Naive thymus-derived CD4-positive, alpha-beta T cell (primary cell): Measurements from ENCODE around the gene WHAMM. TPM values are rescaled to one million over a fixed set of nuclear protein-coding genes. Genes with fewer than 3 reads are reported as not detected.
"Not testable (repeated sequence)": the region's sequence is repeated elsewhere in the genome, so short reads cannot be mapped to it uniquely, and the experiment has no call there.

Experiments
- ATAC-seq: fragments of 150-1000 bp; cut with Tn5 transposase; 2 replicates; pipeline ENCODE4 v1.10.0; 2021; ENCODE audit warnings: mild to moderate bottlenecking, moderate library complexity
- CTCF ChIA-PET: fragments of 350-600 bp; sonication (Branson Sonifier 250); formaldehyde crosslinking; loops from one replicate; lab custom pipeline; 2021; ENCODE audit warnings: antibody characterized with exemption; lab: Charles Lee
- POLR2A ChIA-PET: fragments of 350-600 bp; sonication (Branson Sonifier 250); formaldehyde crosslinking; loops from one replicate; lab custom pipeline; 2021; ENCODE audit warnings: antibody characterized with exemption, inconsistent platforms; lab: Charles Lee
- DNase-seq, 9 donors: peaks; one replicate each; pipeline versions ENCODE4 v3.0.0 to v3.0.0-alpha.2; 2020 to 2022; ENCODE audit warnings: mixed read lengths in 1 of 9
- H3K27ac ChIP-seq: one replicate; pipeline ENCODE4 v1.7.0; 2013; ENCODE audit warnings: mild to moderate bottlenecking, low read depth, low read length, moderate library complexity
- H3K27me3 ChIP-seq, 2 donors: one replicate each; pipeline ENCODE4 v1.7.0; 2013; ENCODE audit warnings: low read length in 2 of 2, mild to moderate bottlenecking in 2 of 2, moderate library complexity in 2 of 2; ENCODE audit not compliant: control insufficient read depth in 2 of 2, insufficient read depth in 2 of 2
- H3K36me3 ChIP-seq, 3 experiments: 1 replicate in 2 of 3; 2 replicates in 1 of 3; pipeline ENCODE4 v1.7.0; 2013; ENCODE audit warnings: low read length in 3 of 3, mild to moderate bottlenecking in 3 of 3, moderate library complexity in 1 of 3; ENCODE audit not compliant: insufficient read depth in 3 of 3, control insufficient read depth in 2 of 3
- H3K4me1 ChIP-seq, 2 donors: one replicate each; pipeline ENCODE4 v1.7.0; 2013; ENCODE audit warnings: low read length in 2 of 2, mild to moderate bottlenecking in 2 of 2, moderate library complexity in 1 of 2; ENCODE audit not compliant: control insufficient read depth in 2 of 2, insufficient read depth in 2 of 2
- H3K4me3 ChIP-seq: 2 replicates; pipeline ENCODE4 v1.7.0; 2013; ENCODE audit warnings: mild to moderate bottlenecking, low read length
- H3K9me3 ChIP-seq, 3 experiments: 1 replicate in 2 of 3; 2 replicates in 1 of 3; pipeline ENCODE4 v1.7.0; 2013; ENCODE audit warnings: low read length in 3 of 3; ENCODE audit not compliant: control insufficient read depth in 2 of 3
- H3K27ac Mint-ChIP-seq, 9 donors: one replicate each; pipeline ENCODE4 v1.8.0; 2020 to 2022; ENCODE audit warnings: mixed read lengths in 9 of 9, mild to moderate bottlenecking in 8 of 9, moderate library complexity in 5 of 9, inconsistent platforms in 2 of 9
- H3K27me3 Mint-ChIP-seq, 5 donors: one replicate each; pipeline ENCODE4 v1.8.0; 2021 to 2022; ENCODE audit warnings: mixed read lengths in 5 of 5, mild to moderate bottlenecking in 1 of 5
- H3K36me3 Mint-ChIP-seq, 5 donors: one replicate each; pipeline ENCODE4 v1.8.0; 2020 to 2022; ENCODE audit warnings: mixed read lengths in 5 of 5, mild to moderate bottlenecking in 3 of 5, inconsistent platforms in 1 of 5
- H3K4me1 Mint-ChIP-seq, 7 donors: one replicate each; pipeline ENCODE4 v1.8.0; 2020 to 2022; ENCODE audit warnings: mixed read lengths in 7 of 7, mild to moderate bottlenecking in 3 of 7, inconsistent platforms in 1 of 7
- H3K4me3 Mint-ChIP-seq, 10 donors: one replicate each; pipeline ENCODE4 v1.8.0; 2020 to 2022; ENCODE audit warnings: mild to moderate bottlenecking in 10 of 10, mixed read lengths in 10 of 10, moderate library complexity in 6 of 10, inconsistent platforms in 2 of 10
- H3K9me3 Mint-ChIP-seq, 11 donors: one replicate each; pipeline ENCODE4 v1.8.0; 2020 to 2022; ENCODE audit warnings: mixed read lengths in 11 of 11, mild to moderate bottlenecking in 4 of 11, inconsistent platforms in 1 of 11, moderate library complexity in 1 of 11
- intact Hi-C, 2 donors: fragments of 100-400 bp; cut with micrococcal nuclease; formaldehyde crosslinking; loops; one replicate each; pipeline ENCODE4 v1.15.1; 2023
- polyA plus RNA-seq, 2 donors: library from polyadenylated mRNA; unstranded; fragments of 300-500 nt; fragmentation: Illumina TruSeq; gene quantifications; one replicate each; pipeline ENCODE4 v1.2.3, GENCODE V29; 2021
- total RNA-seq, 6 experiments: library from RNA in 5 of 6; stranded (reverse) in 5 of 6; gene quantifications; 1 replicate in 5 of 6; 2 replicates in 1 of 6; pipeline ENCODE4 v1.2.3 and lab custom pipeline; 2021 to 2026

The WHAMM gene
- total and polyA plus RNA-seq, 7 experiments from 2014 or later = 3.5 to 72.2 (median 30.8) TPM

DNA sequence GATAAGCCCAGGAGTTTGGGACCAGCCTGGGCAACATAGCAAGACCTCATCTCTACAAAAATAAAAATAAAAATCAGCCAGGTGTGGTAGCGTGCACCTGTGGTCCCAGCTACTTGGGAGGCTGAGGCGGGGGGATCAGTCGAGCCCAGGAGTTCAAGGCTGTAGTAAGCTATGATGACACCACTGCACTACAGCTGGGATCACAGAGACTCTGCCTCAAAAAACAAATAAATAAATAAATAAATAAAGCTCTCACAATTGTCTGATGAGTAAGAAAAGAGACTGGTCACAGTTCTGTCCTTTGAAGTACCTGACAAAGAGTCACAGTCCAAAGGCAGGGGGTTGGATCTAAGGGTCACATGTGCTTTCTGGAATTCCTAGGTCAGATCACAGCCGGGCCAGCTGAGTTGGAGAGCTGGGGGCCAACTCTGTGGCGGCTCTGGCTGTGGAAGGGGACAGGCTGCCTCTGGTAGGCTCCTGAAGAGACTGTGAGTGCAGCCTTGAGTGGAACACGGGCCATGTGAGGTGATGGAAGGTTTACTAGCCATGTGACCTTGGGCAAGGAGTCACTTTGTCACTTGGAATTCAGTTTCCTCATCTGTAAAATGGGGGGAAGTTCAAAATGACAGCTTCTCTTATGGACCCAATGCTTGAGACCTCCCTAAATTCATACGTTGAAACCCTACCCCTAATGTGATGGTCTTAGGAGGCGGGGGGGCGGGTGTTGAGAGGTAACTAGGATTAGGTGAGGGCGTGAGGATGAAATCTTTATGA is 47.2 kb downstream of the WHAMM start:
- intact Hi-C loops = no loop called here
- CTCF ChIA-PET = no interaction called here
- H3K4me3 Mint-ChIP-seq = peak overlapping the region in 3 of 10 donors; percentile 8 to 29 (median 19)
- peak overlapping the region in 2 of 9 donors; percentile 33 to 77 for H3K27ac Mint-ChIP-seq
- DNase-seq (no peak), ATAC-seq (no peak)
- no peaks in the 10 kb centered on the region for H3K9me3 Mint-ChIP-seq
- H3K4me1 ChIP-seq = no peaks in the 10 kb centered on the region
- POLR2A ChIA-PET = no interaction called here
- peaks cover 0 to 3% (median 0%) of the 10 kb centered on the region in 5 donors for H3K27me3 Mint-ChIP-seq
- no peaks in the 10 kb centered on the region for H3K36me3 ChIP-seq
- H3K9me3 ChIP-seq = no peaks in the 10 kb centered on the region
- no peak overlapping the region for H3K4me3 ChIP-seq
- no peak overlapping the region for H3K27ac ChIP-seq
- no peaks in the 10 kb centered on the region for H3K27me3 ChIP-seq
- peaks cover 0 to 8% (median 0%) of the 10 kb centered on the region in 5 donors for H3K36me3 Mint-ChIP-seq
- H3K4me1 Mint-ChIP-seq = peaks cover 8 to 17% (median 12%) of the 10 kb centered on the region in 7 donors

DNA sequence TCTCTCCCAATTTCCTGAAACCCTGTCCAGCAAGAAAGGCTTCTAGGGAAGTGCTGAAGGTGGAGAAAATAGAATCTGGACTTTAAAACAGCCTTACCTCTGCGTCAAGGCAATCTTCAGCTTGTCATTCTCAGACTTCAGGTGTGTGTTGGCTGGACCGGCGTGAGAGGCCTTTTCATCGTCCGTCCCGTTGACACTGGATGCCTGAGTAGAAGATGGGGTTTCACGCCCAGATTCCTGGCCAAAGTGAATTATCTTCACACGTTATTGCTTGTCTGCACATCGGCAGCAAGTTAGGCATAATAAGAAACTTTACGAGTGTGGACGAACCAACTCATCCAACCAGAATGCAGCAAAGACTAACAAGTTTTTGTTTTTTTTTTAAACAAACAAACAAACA is 49.5 kb downstream of the WHAMM start:
- Histone ChIP-seq H3K9me3 (no peaks in the 10 kb centered on the region), H3K4me3 (no peak overlapping the region), H3K27me3 (no peaks in the 10 kb centered on the region), H3K36me3 (no peaks in the 10 kb centered on the region), H3K4me1 (no peaks in the 10 kb centered on the region), H3K27ac (no peak overlapping the region)
- Mint-ChIP-seq H3K4me1 (peaks cover 0 to 12% (median 7%) of the 10 kb centered on the region in 7 donors), H3K36me3 (peaks cover 0 to 4% (median 0%) of the 10 kb centered on the region in 5 donors), H3K4me3 (no peak overlapping the region), H3K27ac (no peak overlapping the region), H3K9me3 (no peaks in the 10 kb centered on the region), H3K27me3 (peaks cover 0 to 7% (median 0%) of the 10 kb centered on the region in 5 donors)
- CTCF ChIA-PET = no interaction called here
- POLR2A ChIA-PET = no interaction called here
- DNase-seq (no peak), ATAC-seq (no peak)
- intact Hi-C loops = no loop called here

DNA sequence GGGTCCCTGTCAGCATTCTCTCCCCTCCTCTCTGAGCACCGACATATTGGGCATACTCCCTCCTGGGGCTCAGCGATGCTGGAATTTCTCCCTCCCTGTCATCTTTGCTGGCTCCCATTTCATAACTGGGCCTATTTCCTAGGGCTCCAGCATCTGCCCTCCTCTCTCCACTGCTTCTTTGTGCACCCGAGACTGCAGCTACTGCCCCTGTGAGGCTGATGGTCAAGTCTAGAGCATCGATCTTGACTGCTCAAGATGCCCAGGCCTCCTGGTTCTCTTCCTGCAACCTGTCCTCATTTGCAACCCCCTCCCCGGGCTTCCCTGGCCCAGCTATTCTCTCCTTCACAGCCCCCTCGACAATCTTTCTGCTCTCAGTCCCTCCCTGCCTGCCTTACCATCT is 53.5 kb downstream of the WHAMM start:
- H3K27ac Mint-ChIP-seq = no peak overlapping the region

DNA sequence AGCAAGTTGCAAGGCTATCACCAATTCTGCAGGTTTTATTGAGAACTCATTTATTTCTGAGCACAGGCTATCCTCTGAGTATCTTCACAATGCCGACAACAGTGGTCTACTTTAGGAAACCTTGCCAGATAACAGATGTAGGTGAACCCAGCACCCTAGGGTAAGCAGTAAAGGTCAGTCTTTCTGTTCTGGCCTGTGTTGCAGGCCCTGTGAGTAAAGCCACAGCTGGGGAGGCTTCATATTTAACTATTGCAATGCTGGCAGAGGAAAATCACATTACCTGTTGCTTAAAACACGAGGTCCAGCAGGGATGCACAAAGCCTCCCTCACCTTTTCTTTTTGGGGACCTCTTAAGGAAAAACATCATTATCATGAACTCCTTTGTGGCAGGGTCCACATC is 55.5 kb downstream of the WHAMM start:
- Histone ChIP-seq H3K4me1 (no peaks in the 10 kb centered on the region), H3K9me3 (no peaks in the 10 kb centered on the region), H3K4me3 (no peak overlapping the region), H3K27me3 (no peaks in the 10 kb centered on the region), H3K36me3 (no peaks in the 10 kb centered on the region), H3K27ac (no peak overlapping the region)
- no peak overlapping the region for H3K27ac Mint-ChIP-seq
- no peak for ATAC-seq
- H3K4me3 Mint-ChIP-seq = no peak overlapping the region
- H3K4me1 Mint-ChIP-seq = peaks cover 0 to 7% (median 0%) of the 10 kb centered on the region in 7 donors
- no peaks in the 10 kb centered on the region for H3K36me3 Mint-ChIP-seq
- no peak for DNase-seq
- peaks cover 0 to 1% (median 0%) of the 10 kb centered on the region in 11 donors for H3K9me3 Mint-ChIP-seq
- POLR2A ChIA-PET = no interaction called here
- intact Hi-C loops = no loop called here
- peaks cover 0 to 17% (median 0%) of the 10 kb centered on the region in 5 donors for H3K27me3 Mint-ChIP-seq
- CTCF ChIA-PET = no interaction called here

More for the DNA sequence above, 53.5 kb downstream of the WHAMM start:
- Histone ChIP-seq H3K4me3 (no peak overlapping the region), H3K36me3 (no peaks in the 10 kb centered on the region), H3K27ac (no peak overlapping the region), H3K4me1 (no peaks in the 10 kb centered on the region), H3K27me3 (no peaks in the 10 kb centered on the region), H3K9me3 (no peaks in the 10 kb centered on the region)
- ATAC-seq = no peak
- peaks cover 0 to 7% (median 0%) of the 10 kb centered on the region in 7 donors for H3K4me1 Mint-ChIP-seq
- ChIA-PET POLR2A (no interaction called here), CTCF (no interaction called here)
- peaks cover 0 to 11% (median 0%) of the 10 kb centered on the region in 5 donors for H3K27me3 Mint-ChIP-seq
- intact Hi-C loops = no loop called here
- H3K9me3 Mint-ChIP-seq = no peaks in the 10 kb centered on the region
- no peak overlapping the region for H3K4me3 Mint-ChIP-seq
- H3K36me3 Mint-ChIP-seq = peaks cover 0 to 4% (median 0%) of the 10 kb centered on the region in 5 donors
- DNase-seq = no peak

DNA sequence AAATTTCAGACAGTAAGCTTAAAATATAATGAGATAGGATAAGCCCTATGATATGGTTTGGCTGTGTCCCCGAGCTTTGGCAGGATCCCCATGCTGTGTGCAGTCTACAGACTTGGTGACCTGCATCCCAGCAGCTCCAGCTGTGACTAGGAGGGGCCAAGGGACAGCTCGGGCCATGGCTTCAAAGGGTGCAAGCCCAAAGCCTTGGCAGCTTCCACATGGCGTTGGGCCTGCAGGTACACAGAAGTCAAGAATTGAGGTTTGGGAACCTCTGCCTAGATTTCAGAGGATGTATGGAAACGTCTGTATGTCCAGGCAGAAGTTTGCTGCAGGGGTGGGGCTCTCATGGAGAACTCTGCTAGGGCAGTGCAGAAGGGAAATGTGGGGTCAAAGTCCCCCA is 56.2 kb downstream of the WHAMM start:
- H3K36me3 Mint-ChIP-seq, intact Hi-C loops, H3K27me3 ChIP-seq, DNase-seq, H3K4me3 ChIP-seq, H3K27ac Mint-ChIP-seq, H3K9me3 ChIP-seq, POLR2A ChIA-PET, CTCF ChIA-PET, H3K4me1 Mint-ChIP-seq, H3K27ac ChIP-seq, H3K36me3 ChIP-seq, H3K4me3 Mint-ChIP-seq, ATAC-seq, H3K9me3 Mint-ChIP-seq, H3K4me1 ChIP-seq: not testable (repeated sequence)
- peaks cover 0 to 14% (median 0%) of the 10 kb centered on the region in 5 donors for H3K27me3 Mint-ChIP-seq

DNA sequence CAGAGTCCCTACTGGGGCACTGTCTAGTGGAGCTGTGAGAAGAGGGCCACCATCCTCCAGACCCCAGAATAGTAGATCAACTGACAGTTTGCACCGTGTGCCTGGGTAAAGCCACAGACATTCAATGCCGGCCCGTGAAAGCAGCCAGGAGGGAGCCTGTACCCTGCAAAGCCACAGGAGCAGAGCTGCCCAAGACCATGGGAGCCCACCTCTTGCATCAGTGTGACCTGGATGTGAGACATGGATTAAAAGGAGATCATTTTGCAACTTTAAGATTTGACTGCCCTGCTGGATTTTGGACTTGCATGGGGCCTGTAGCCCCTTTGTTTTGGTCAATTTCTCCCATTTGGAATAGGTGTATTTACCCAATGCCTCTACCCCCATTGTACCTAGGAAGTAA is 56.6 kb downstream of the WHAMM start:
- H3K27ac Mint-ChIP-seq, H3K9me3 Mint-ChIP-seq, H3K36me3 ChIP-seq, H3K36me3 Mint-ChIP-seq, CTCF ChIA-PET, H3K27me3 ChIP-seq, ATAC-seq, POLR2A ChIA-PET, H3K4me1 ChIP-seq, H3K4me3 Mint-ChIP-seq, intact Hi-C loops, H3K27ac ChIP-seq, H3K9me3 ChIP-seq, DNase-seq, H3K4me3 ChIP-seq, H3K4me1 Mint-ChIP-seq: not testable (repeated sequence)
- H3K27me3 Mint-ChIP-seq = peaks cover 0 to 16% (median 0%) of the 10 kb centered on the region in 5 donors
